ENCODE data around the gene ZNF791.
A peak's percentile ranks its signal among the peaks of the same experiment; 100 is the strongest.

The ZNF791 gene

GRCh38 chr19:12647047-12647446 lies 36.3 kb downstream of the ZNF791 start:
- peaks cover 75% of the 10 kb centered on the region for H3K36me3 Mint-ChIP-seq (ENCODE audit: low read depth)
- H3K27ac Mint-ChIP-seq, result peak overlapping the region; percentile 15
- no peaks in the 10 kb centered on the region for H3K27me3 Mint-ChIP-seq
- DNase-seq, result no peak
- no peaks in the 10 kb centered on the region for H3K4me1 Mint-ChIP-seq (ENCODE audit: low read depth)
- no peaks in the 10 kb centered on the region for H3K9me3 Mint-ChIP-seq
- no peak overlapping the region for H3K4me3 Mint-ChIP-seq

GRCh38 chr19:12647490-12648071 lies 36.9 kb downstream of the ZNF791 start:
- Mint-ChIP-seq H3K9me3 (no peaks in the 10 kb centered on the region), H3K4me3 (no peak overlapping the region), H3K36me3 (ENCODE audit: low read depth) (peaks cover 74% of the 10 kb centered on the region), H3K27me3 (no peaks in the 10 kb centered on the region), H3K4me1 (ENCODE audit: low read depth) (no peaks in the 10 kb centered on the region), H3K27ac (no peak overlapping the region)
- DNase-seq, result peak; percentile 64

DNA sequence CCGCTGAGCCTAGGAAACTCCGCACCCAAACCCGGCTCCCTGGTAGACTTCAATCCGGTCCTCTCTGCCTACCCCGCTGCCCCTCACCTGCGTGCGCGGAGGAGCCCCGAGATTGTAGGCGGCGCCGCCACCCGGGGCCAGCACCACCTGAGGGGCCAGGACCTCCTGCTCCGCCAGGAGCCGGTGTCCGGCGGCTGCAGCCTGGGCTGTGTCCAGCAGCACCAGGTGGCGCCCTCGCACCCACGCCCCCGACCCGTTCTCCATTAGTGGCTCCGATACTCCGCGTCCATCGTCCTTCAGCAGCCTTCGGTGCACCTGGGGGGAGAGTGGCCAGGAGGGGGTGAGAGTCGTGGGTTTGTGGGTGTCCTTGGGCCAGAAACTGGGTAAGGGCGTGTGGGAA lies 37.4 kb downstream of the ZNF791 start:
- H3K27ac Mint-ChIP-seq, result no peak overlapping the region
- no peak overlapping the region for H3K4me3 Mint-ChIP-seq
- H3K9me3 Mint-ChIP-seq, result no peaks in the 10 kb centered on the region
- H3K27me3 Mint-ChIP-seq, result no peaks in the 10 kb centered on the region
- H3K36me3 Mint-ChIP-seq (ENCODE audit: low read depth), result peaks cover 70% of the 10 kb centered on the region
- no peak for DNase-seq
- H3K4me1 Mint-ChIP-seq (ENCODE audit: low read depth), result no peaks in the 10 kb centered on the region

DNA sequence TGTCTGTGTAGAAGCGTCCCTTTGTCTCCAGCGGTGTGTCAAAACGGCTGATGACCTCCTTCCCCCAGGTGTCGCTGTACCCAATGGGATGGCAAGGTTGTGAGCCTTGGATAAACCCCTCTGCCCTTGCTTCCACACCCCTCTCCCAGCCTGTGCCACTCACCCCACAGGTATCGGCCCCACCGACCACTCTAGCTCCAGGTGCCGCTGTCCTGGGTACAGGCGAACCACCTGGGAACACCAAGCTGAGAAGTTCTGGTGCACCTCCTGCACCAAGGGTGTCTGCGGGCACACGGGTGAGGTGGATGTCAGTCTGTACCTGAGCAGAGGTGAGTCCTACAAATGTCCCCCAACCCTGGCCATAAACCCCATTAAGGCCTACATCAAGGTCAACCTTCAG lies 39.2 kb downstream of the ZNF791 start:
- H3K4me1 Mint-ChIP-seq (ENCODE audit: low read depth), result no peaks in the 10 kb centered on the region
- H3K27ac Mint-ChIP-seq, result no peak overlapping the region
- no peak for DNase-seq
- no peaks in the 10 kb centered on the region for H3K9me3 Mint-ChIP-seq
- H3K27me3 Mint-ChIP-seq, result no peaks in the 10 kb centered on the region
- H3K36me3 Mint-ChIP-seq (ENCODE audit: low read depth), result peaks cover 67% of the 10 kb centered on the region
- H3K4me3 Mint-ChIP-seq, result no peak overlapping the region

DNA sequence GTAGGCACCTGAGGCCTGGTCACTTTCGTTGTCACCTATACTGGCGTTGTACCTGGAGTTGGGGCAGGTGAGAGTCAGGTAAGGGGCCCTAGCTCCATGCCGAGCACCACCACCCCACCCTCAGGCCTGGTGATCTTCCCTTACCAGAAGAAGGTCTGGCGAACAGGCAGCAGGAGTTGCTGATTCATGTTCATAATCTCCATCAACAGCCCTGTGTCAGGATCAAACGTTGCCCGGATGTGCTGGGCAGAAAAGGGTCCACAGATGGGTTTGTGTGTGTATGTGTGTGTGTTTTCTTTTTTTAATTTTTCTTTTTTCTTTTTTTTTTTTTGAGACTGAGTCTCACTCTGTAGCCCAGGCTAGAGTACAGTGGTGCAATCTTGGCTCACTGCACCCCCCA lies 41.5 kb downstream of the ZNF791 start:
- Mint-ChIP-seq H3K4me3 (no peak overlapping the region), H3K27me3 (no peaks in the 10 kb centered on the region), H3K36me3 (ENCODE audit: low read depth) (peaks cover 74% of the 10 kb centered on the region), H3K27ac (no peak overlapping the region), H3K4me1 (ENCODE audit: low read depth) (no peaks in the 10 kb centered on the region), H3K9me3 (no peaks in the 10 kb centered on the region)
- no peak for DNase-seq

GRCh38 chr19:12655546-12655945 lies 44.8 kb downstream of the ZNF791 start:
- Mint-ChIP-seq H3K4me3 (no peak overlapping the region), H3K27me3 (no peaks in the 10 kb centered on the region), H3K27ac (no peak overlapping the region), H3K4me1 (ENCODE audit: low read depth) (no peaks in the 10 kb centered on the region), H3K36me3 (ENCODE audit: low read depth) (peaks cover 79% of the 10 kb centered on the region), H3K9me3 (no peaks in the 10 kb centered on the region)
- DNase-seq, result no peak

DNA sequence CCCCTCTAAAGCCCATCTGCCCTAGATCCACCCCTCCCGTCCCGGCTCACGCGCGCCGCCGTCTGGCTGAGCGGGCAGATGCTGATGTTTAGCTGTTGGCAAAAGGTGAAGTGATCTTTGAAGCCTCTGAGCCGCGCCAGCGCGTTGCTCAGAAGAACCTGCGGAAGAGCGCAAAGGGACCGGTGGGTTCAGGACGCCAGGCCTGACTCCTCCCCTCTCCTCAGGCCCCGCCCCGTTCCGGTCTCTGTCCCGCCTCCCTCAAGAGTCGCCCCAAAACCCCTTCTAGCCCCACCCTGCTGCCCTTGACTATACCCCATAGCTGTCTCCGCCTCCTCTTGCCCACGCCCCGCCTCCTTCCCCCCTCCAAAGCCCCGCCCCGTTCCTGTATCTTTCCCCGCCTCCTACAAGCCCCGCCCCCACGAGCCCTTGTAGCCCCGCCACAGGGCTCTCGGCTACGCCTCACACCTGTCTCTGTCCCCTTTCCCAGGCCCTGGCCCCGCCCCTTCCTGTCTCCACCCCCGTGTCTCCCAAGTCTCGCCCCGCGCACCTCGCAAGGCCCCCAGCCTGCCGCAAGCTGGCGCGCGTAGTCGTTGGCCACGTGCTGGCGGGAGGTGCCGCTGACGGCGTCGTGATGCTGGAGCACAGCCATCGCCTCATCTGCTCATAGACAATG lies 46.3 kb downstream of the ZNF791 start:
- Mint-ChIP-seq H3K27me3 (no peaks in the 10 kb centered on the region), H3K27ac (no peak overlapping the region), H3K4me1 (ENCODE audit: low read depth) (no peaks in the 10 kb centered on the region), H3K36me3 (ENCODE audit: low read depth) (peaks cover 78% of the 10 kb centered on the region), H3K4me3 (no peak overlapping the region), H3K9me3 (no peaks in the 10 kb centered on the region)
- no peak for DNase-seq

GRCh38 chr19:12657966-12658365 lies 47.2 kb downstream of the ZNF791 start:
- no peak overlapping the region for H3K4me3 Mint-ChIP-seq
- H3K27me3 Mint-ChIP-seq, result no peaks in the 10 kb centered on the region
- no peaks in the 10 kb centered on the region for H3K4me1 Mint-ChIP-seq (ENCODE audit: low read depth)
- no peak for DNase-seq
- H3K9me3 Mint-ChIP-seq, result no peaks in the 10 kb centered on the region
- no peak overlapping the region for H3K27ac Mint-ChIP-seq
- peaks cover 81% of the 10 kb centered on the region for H3K36me3 Mint-ChIP-seq (ENCODE audit: low read depth)

GRCh38 chr19:12660980-12661379 lies 50.3 kb downstream of the ZNF791 start:
- Mint-ChIP-seq H3K36me3 (ENCODE audit: low read depth) (peaks cover 88% of the 10 kb centered on the region), H3K9me3 (no peaks in the 10 kb centered on the region), H3K4me3 (no peak overlapping the region), H3K27me3 (no peaks in the 10 kb centered on the region), H3K27ac (no peak overlapping the region), H3K4me1 (ENCODE audit: low read depth) (peaks cover 17% of the 10 kb centered on the region)
- no peak for DNase-seq

DNA sequence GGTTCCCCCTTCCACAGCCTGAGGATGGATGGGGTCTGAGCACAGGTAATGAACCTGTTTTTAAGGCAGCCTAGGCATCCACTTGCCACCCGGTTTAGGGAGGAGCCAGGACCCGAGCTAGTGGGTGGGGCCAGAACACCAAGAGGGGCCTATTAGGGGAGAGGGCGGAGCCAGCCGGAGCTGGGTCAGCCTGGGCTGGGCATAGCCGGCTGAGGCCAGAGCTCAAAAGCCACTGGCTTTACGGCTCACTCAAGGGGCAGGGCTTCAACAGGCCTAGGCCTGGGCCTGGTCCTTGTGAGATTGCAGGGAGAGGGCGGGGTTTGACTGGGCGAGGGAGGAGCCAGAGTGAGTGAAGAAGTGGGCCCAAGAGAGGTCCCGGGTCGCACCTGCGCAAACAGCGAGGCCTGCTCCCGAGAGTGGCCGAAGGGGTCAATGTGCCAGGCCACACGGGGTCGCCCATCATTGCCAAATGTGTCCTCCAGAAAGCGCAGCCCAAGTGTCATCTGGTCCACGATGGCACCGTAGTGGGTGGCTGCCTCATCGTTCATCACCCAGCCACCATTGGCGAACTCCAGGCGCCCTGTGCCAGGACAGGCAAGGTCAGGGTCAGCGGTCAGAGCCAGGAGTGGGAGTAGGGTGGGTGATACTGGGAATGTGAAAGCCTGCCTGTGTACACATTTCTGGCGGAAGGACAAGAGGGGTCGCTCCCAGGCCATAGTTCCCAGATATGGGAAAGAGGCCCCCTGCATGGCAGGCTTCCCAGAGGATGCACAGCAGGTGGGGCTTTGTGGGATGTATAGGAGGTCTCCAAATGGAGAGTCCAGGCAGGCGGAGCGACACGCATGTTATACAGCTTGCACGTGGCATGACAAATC lies 53.9 kb downstream of the ZNF791 start:
- DNase-seq, result no peak
- peaks cover 43% of the 10 kb centered on the region for H3K4me1 Mint-ChIP-seq (ENCODE audit: low read depth)

DNA sequence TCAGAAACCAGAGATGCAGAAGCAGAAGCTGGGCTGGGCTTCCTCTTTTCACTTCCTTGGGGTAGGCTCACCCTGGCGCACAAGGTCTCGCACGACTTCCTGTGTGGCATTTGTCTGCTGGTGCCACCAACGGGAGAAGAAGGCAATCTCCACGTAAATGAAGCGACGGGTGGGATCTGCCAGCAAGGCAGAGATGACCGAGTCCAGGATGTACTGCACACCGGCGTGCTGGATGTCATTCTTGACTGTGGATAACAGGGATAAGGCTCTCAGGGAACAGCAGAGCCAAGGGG lies 54.5 kb downstream of the ZNF791 start:
- H3K4me3 Mint-ChIP-seq, result peak overlapping the region; percentile 95
- DNase-seq, result peak; percentile 67
- peaks cover 90% of the 10 kb centered on the region for H3K36me3 Mint-ChIP-seq (ENCODE audit: low read depth)
- peaks cover 44% of the 10 kb centered on the region for H3K4me1 Mint-ChIP-seq (ENCODE audit: low read depth)
- no peaks in the 10 kb centered on the region for H3K27me3 Mint-ChIP-seq
- H3K9me3 Mint-ChIP-seq, result no peaks in the 10 kb centered on the region
- H3K27ac Mint-ChIP-seq, result peak overlapping the region; percentile 100

More for the DNA sequence above, 53.9 kb downstream of the ZNF791 start:
- peaks cover 90% of the 10 kb centered on the region for H3K36me3 Mint-ChIP-seq (ENCODE audit: low read depth)
- H3K9me3 Mint-ChIP-seq, result no peaks in the 10 kb centered on the region
- no peaks in the 10 kb centered on the region for H3K27me3 Mint-ChIP-seq
- H3K4me3 Mint-ChIP-seq, result peak overlapping the region; percentile 95
- H3K27ac Mint-ChIP-seq, result peak overlapping the region; percentile 100

DNA sequence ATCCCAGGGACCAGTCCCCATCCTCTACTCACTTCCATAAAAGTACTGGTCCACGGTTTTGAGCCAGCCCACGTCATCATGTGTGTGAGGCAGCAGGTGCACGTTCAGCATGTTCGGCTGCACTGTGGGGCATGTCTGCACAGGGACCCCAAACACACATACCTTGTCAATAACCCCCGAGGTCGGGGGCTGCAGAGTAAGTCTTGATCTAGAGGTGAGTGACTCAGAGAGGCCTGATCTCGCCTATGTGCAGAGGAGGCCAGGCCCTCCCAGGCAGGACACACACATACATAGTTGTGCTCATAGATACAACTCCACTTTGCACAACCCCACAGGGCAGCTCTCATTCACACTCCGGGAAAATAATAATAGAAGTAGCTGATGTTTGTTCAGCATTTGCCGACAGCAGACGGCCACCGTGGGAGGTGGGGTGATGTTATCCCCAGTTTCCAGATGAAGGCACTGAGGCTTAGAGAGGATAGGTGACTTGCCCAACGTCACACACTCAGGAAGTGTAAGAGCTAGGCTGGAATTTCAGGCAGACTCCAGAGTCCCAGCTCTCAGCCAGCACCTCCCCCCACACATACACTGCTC lies 55.0 kb downstream of the ZNF791 start:
- H3K36me3 Mint-ChIP-seq (ENCODE audit: low read depth), result peaks cover 91% of the 10 kb centered on the region
- peak; percentile 53 for DNase-seq
- H3K27ac Mint-ChIP-seq, result peak overlapping the region; percentile 100
- H3K9me3 Mint-ChIP-seq, result no peaks in the 10 kb centered on the region
- no peaks in the 10 kb centered on the region for H3K27me3 Mint-ChIP-seq
- peak overlapping the region; percentile 95 for H3K4me3 Mint-ChIP-seq
- H3K4me1 Mint-ChIP-seq (ENCODE audit: low read depth), result peaks cover 49% of the 10 kb centered on the region

DNA sequence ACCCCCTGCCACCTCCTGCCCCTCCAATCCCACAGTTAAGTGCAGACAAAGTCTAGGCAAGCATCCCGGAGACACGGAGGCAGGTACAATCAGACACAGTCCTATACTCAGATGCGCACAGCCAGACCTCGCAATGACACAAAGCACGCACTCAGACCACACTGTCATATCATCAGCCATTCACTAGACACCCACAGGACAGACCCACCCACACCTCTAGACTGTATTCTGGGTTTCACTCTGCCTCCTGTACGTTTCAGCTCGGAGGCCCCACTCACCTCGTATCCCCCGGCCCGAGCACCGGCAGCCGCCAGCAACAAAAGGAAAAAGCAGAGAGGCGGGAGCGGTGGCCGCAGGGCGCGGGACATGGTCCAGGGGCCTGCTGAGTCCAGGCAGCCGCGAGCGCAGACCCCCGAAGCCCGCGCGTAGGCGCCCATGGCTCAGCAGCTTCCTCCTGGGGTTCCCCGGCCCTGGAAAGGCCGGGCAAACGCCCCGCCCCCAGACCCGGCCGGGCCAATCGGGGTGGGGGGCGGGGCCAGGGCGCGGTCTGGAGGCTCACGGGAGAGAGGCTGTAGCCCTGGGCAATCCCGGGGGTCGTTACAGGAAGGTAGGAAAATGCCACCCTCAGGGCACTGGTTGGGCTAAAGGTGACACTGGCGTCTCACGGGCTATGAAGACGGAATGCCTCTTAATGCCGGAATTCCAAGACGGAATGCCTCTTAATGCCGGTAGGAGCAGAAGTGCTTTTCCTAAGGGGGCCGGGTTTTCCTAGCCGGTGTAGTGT lies 55.7 kb downstream of the ZNF791 start, which contains the start of the genes MAN2B1 and WDR83:
MAN2B1 (minus strand) TSS at position 478 of the 784 bp plus-strand sequence; CDS start at position 437, 41 bp downstream.
WDR83 (plus strand) TSS at position 543 of the 784 bp plus-strand sequence. CDS start 2,984 bp downstream, outside the sequence.
- Mint-ChIP-seq H3K4me3 (peak within 1 kb of the TSS; percentile 95), H3K27ac (peak within 1 kb of the TSS; percentile 100), H3K27me3 (no peaks in the 10 kb centered on the region), H3K9me3 (no peaks in the 10 kb centered on the region), H3K4me1 (ENCODE audit: low read depth) (peaks cover 52% of the 10 kb centered on the region), H3K36me3 (ENCODE audit: low read depth) (peaks cover 87% of the 10 kb centered on the region)
- peak; percentile 90 for DNase-seq

DNA sequence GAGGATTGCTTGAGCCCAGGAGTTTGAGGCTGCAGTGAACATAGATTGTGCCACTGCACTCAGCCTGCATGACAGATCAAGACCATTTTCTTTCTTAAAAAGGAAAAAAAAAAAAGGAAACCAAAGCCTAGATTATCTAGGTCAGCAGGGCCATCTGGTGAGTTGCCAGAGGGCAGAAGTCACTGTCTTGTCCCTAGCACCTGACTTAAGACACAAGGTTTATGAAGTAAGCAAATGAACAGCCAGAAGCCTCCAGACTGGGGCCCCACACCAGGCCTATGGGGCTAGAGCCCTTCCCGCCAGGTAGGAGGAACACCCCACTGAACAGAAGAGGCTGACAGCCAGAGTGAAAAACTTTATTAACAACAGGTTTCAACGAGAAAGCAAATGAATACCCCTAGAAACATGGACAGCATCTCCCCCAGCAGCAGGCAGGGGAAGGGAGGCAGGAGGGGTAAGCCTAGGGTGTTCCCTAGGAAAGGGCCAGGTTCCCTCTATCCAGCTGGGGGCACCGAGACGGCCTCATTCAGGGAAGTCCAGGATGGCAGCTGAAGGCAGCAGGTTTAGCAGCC lies 57.1 kb downstream of the ZNF791 start:
- Mint-ChIP-seq H3K27ac (peak overlapping the region; percentile 100), H3K27me3 (no peaks in the 10 kb centered on the region), H3K9me3 (no peaks in the 10 kb centered on the region), H3K4me3 (peak overlapping the region; percentile 95), H3K4me1 (ENCODE audit: low read depth) (peaks cover 56% of the 10 kb centered on the region), H3K36me3 (ENCODE audit: low read depth) (peaks cover 89% of the 10 kb centered on the region)
- no peak for DNase-seq
